ENCODE data around the gene APEH. TPM values are rescaled to one million over a fixed set of nuclear protein-coding genes. Genes with fewer than 3 reads are reported as not detected.

Gene APEH
- total and polyA plus RNA-seq, 2 donors from 2014 or later: 138 to 143 TPM

GRCh38 chr3:49717211-49717958 is 43.2 kb downstream of the APEH start:
- Histone ChIP-seq H3K4me1 (ENCODE audit: control insufficient read depth in 2 of 3, insufficient read depth in 2 of 3, low read depth in 1 of 3, low read length in 3 of 3) (peaks cover 0 to 12% (median under 1%) of the 10 kb centered on the region in 3 donors), H3K27me3 (ENCODE audit: control insufficient read depth, insufficient read depth, low read length) (no peaks in the 10 kb centered on the region), H3K4me3 (ENCODE audit: low read length in 3 of 3) (no peak overlapping the region), H3K9ac (ENCODE audit: low read length in 3 of 3) (no peak overlapping the region), H3K36me3 (ENCODE audit: control insufficient read depth in 2 of 3, insufficient read depth in 3 of 3, low read length in 3 of 3) (peaks cover 0 to 20% (median 4%) of the 10 kb centered on the region in 3 donors), H3K9me3 (ENCODE audit: control insufficient read depth in 2 of 3, insufficient read depth in 1 of 3, low read length in 3 of 3) (no peaks in the 10 kb centered on the region), H3K27ac (ENCODE audit: low read depth in 2 of 2, low read length in 2 of 2) (no peak overlapping the region)
- TF ChIP-seq CTCF (IDR thresholded peaks at IDR 0.05; ENCODE audit: borderline replicate concordance, extremely low read depth, insufficient read depth): no peak
- DNase-seq: peak in 2 of 5 donors; percentile 56 to 58
- intact Hi-C loops (cut with DNase I): no loop called here
- FAIRE-seq: no peak

GRCh38 chr3:49717959-49718857 is 44.1 kb downstream of the APEH start:
- FAIRE-seq (no peak), DNase-seq (peak; percentile 26 to 80 (median 41))
- intact Hi-C loops (cut with DNase I): no loop called here

GRCh38 chr3:49718858-49719213 is 44.7 kb downstream of the APEH start:
- Histone ChIP-seq H3K4me1 (ENCODE audit: control insufficient read depth in 2 of 3, insufficient read depth in 2 of 3, low read depth in 1 of 3, low read length in 3 of 3) (peaks cover 0 to 22% (median 6%) of the 10 kb centered on the region in 3 donors), H3K27me3 (ENCODE audit: control insufficient read depth, insufficient read depth, low read length) (no peaks in the 10 kb centered on the region), H3K9ac (ENCODE audit: low read length in 3 of 3) (no peak overlapping the region), H3K36me3 (ENCODE audit: control insufficient read depth in 2 of 3, insufficient read depth in 3 of 3, low read length in 3 of 3) (peaks cover 0 to 19% (median 4%) of the 10 kb centered on the region in 3 donors), H3K27ac (ENCODE audit: low read depth in 2 of 2, low read length in 2 of 2) (no peak overlapping the region), H3K4me3 (ENCODE audit: low read length in 3 of 3) (peak overlapping the region; percentile 62 to 69 (median 66)), H3K9me3 (ENCODE audit: control insufficient read depth in 2 of 3, insufficient read depth in 1 of 3, low read length in 3 of 3) (no peaks in the 10 kb centered on the region)
- no peak for TF ChIP-seq CTCF (IDR thresholded peaks at IDR 0.05; ENCODE audit: borderline replicate concordance, extremely low read depth, insufficient read depth)
- no peak for FAIRE-seq
- DNase-seq: peak in 4 of 5 donors; percentile 38 to 83 (median 48)
- intact Hi-C loops (cut with DNase I): no loop called here

More at GRCh38 chr3:49717959-49718857, 44.1 kb downstream of the APEH start:
- no peaks in the 10 kb centered on the region for H3K27me3 ChIP-seq (ENCODE audit: control insufficient read depth, insufficient read depth, low read length)
- H3K36me3 ChIP-seq (ENCODE audit: control insufficient read depth in 2 of 3, insufficient read depth in 3 of 3, low read length in 3 of 3): peaks cover 0 to 19% (median 4%) of the 10 kb centered on the region in 3 donors
- no peak overlapping the region for H3K9ac ChIP-seq (ENCODE audit: low read length in 3 of 3)
- no peak for TF ChIP-seq CTCF (IDR thresholded peaks at IDR 0.05; ENCODE audit: borderline replicate concordance, extremely low read depth, insufficient read depth)
- H3K4me3 ChIP-seq (ENCODE audit: low read length in 3 of 3): no peak overlapping the region
- H3K4me1 ChIP-seq (ENCODE audit: control insufficient read depth in 2 of 3, insufficient read depth in 2 of 3, low read depth in 1 of 3, low read length in 3 of 3): peaks cover 0 to 21% (median 6%) of the 10 kb centered on the region in 3 donors
- no peaks in the 10 kb centered on the region for H3K9me3 ChIP-seq (ENCODE audit: control insufficient read depth in 2 of 3, insufficient read depth in 1 of 3, low read length in 3 of 3)
- no peak overlapping the region for H3K27ac ChIP-seq (ENCODE audit: low read depth in 2 of 2, low read length in 2 of 2)

Data from kidney (tissue), 14 donors.